ENCODE results near the gene ATG2A. TPM values are rescaled to one million over a fixed set of nuclear protein-coding genes. Genes with fewer than 3 reads are reported as not detected.

ATG2A gene
- total and polyA plus RNA-seq, 2 donors: 7.6 to 21.4 TPM

DNA sequence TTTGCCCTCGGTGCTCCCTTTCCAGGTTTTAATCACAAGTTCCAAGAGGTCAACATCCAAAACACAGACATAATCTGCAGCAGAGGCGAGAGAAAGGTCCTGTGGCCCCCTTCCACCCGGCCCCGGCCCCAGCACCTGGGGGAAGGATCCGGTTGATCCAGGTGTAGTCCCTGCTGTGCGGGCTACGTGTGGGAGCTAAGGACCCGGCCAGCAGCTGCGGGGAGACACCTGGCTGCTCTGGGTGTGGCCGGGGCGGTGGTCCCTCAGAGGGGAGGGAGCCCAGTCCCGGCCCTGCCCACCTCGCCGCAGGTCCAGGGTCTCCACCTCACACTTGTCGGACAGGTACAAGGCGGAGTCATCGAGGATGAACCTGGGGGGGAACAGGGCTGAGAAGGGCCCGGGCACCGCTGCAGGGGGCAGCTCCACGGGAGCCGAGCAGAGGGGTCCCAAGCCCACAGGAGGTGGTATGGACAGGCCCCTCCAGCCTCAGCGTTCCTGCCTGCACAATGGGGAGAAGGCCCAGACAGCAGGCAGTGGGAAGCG, 13.6 kb downstream of the ATG2A start:
- Histone ChIP-seq H3K27ac (ENCODE audit: low read depth) (no peak overlapping the region), H3K4me3 (ENCODE audit: low read depth, low read length) (no peak overlapping the region), H3K4me1 (ENCODE audit: insufficient read depth) (no peaks in the 10 kb centered on the region), H3K36me3 (ENCODE audit: insufficient read depth) (peaks cover 17% of the 10 kb centered on the region)
- DNase-seq (ENCODE audit: extremely low spot score): no peak
- 96% methylated on average over 23 of the region's 23 CpGs for WGBS

DNA sequence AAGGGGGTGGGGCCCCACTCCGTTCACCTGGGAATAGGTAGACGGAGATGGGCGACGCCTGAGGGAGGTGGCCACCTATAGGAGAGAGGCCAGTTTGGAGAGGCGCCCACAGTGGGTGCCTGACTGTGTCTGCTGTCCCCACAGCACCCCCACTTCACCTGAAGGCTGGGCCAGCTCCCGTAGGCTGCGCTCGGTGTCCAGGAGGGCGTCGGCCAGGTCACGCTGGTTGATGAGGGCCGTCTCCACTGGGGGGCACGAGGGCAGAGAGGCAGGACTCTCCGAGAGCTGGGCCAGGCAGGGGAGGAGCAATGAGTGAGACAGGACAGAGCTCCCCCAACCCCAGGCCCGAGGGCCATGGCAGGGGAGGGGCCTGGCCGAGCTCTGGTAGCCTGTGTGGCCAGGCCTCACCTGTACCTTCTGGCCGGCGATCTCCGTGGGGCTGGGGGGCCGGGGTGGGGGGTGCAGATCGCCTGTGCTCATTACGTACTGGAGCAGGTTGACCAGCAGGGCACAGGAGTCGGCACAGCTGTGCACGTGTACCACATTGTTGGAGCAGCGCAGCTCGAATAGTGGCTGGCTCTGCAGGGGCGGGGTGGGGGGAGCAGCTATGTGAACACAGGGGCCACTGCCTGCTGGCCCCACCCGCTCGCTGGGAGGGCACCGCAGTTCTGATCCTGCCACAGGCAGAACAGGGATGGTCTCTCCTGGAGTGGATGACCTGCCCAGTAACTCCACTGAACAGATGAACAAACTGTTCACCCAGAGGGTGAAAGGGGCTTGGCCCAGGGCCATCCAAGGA, 14.7 kb downstream of the ATG2A start:
- no peak overlapping the region for H3K27ac ChIP-seq (ENCODE audit: low read depth)
- DNase-seq (ENCODE audit: extremely low spot score): no peak
- H3K4me3 ChIP-seq (ENCODE audit: low read depth, low read length): no peak overlapping the region
- peaks cover 17% of the 10 kb centered on the region for H3K36me3 ChIP-seq (ENCODE audit: insufficient read depth)
- WGBS: 87% methylated on average over 30 of the region's 30 CpGs
- H3K4me1 ChIP-seq (ENCODE audit: insufficient read depth): no peaks in the 10 kb centered on the region

DNA sequence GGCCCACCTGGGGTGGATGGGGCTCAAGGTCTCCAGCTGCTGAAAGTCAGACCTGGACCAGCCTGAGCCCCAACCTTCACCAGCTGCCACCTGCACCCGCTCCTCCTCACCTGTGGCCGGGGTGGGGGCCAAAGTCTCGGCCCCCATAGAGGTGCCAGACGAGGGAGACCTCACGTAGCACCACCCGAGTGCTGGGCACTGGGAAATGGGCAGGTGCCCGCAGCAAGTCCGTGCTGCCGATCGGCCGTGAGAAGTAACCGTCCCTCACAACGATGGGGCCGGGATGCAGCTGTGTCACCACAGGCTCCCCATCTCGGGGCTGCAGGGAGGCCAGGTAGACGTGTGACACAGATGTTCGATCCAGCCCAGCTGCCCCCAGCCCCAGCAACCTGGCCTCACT, 16.2 kb downstream of the ATG2A start:
- no peak overlapping the region for H3K27ac ChIP-seq (ENCODE audit: low read depth)
- no peak for DNase-seq (ENCODE audit: extremely low spot score)
- H3K4me3 ChIP-seq (ENCODE audit: low read depth, low read length): no peak overlapping the region
- no peaks in the 10 kb centered on the region for H3K4me1 ChIP-seq (ENCODE audit: insufficient read depth)
- 96% methylated on average over 17 of the region's 17 CpGs for WGBS
- H3K36me3 ChIP-seq (ENCODE audit: insufficient read depth): peaks cover 11% of the 10 kb centered on the region

DNA sequence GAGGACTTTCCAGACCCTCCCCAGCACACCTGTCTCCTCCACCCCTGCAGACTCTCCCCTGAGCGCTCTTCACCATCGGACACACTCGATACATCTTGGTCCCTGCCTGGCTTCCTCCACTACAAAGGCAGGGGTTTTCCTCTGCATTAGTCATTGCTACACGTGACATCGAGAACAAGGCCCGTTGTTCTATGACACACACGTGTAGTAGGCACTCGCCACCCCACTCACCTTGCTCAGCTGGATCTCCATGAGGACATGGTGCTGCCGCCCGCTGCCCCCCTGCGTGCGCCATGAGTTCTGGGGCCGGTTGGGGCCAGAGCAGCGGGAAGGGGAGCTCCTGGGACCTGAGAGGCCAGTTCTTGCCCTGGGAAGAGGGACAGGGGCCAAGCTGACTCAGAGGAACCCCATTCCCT, 16.7 kb downstream of the ATG2A start:
- H3K36me3 ChIP-seq (ENCODE audit: insufficient read depth): peaks cover 11% of the 10 kb centered on the region
- H3K4me1 ChIP-seq (ENCODE audit: insufficient read depth): no peaks in the 10 kb centered on the region
- no peak overlapping the region for H3K4me3 ChIP-seq (ENCODE audit: low read depth, low read length)
- WGBS: 87% methylated on average over 14 of the region's 14 CpGs
- DNase-seq (ENCODE audit: extremely low spot score): no peak
- no peak overlapping the region for H3K27ac ChIP-seq (ENCODE audit: low read depth)

DNA sequence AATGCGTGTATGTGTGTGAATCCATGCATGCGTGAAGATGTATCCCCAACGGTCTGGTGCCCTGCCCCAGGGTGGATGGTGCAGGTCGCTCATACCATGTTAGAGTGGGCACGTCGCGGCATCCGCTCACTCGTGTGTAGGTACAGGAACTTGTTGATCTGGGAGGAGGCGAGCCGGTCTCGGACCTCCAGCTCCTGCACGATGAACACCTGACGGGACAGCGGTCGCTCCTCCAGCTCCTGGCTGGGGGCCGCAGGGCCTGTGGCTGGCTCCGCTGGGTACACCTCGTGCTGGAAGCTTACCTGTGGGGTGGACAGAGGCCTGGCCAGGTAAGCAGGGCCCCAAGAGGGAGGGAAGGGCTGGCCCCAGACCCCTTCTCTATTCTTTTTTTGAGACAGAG, 18.5 kb downstream of the ATG2A start:
- Histone ChIP-seq H3K4me3 (ENCODE audit: low read depth, low read length) (no peak overlapping the region), H3K4me1 (ENCODE audit: insufficient read depth) (no peaks in the 10 kb centered on the region), H3K27ac (ENCODE audit: low read depth) (no peak overlapping the region), H3K36me3 (ENCODE audit: insufficient read depth) (peaks cover 10% of the 10 kb centered on the region)
- WGBS: 95% methylated on average over 19 of the region's 19 CpGs
- no peak for DNase-seq (ENCODE audit: extremely low spot score)

DNA sequence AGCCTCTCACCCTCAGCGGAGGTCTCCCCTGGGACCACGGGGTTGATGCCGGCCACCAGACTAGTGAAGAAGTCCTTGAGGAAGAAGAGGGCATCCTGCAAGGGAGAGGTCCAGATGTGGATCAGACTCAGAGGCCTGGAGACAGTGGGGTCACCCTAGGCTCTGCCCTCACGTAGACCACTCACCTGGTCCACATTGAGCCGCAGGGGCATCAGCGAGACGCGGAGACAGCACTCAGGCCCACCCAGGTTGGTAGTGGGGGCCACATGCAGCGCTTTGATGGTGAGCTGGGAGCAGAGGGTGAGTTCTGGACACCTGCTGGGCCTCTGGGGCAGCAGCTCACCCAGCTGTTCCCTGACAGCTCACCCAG, 18.9 kb downstream of the ATG2A start:
- 93% methylated on average over 9 of the region's 9 CpGs for WGBS
- no peaks in the 10 kb centered on the region for H3K4me1 ChIP-seq (ENCODE audit: insufficient read depth)
- peaks cover 6% of the 10 kb centered on the region for H3K36me3 ChIP-seq (ENCODE audit: insufficient read depth)
- no peak overlapping the region for H3K27ac ChIP-seq (ENCODE audit: low read depth)
- no peak overlapping the region for H3K4me3 ChIP-seq (ENCODE audit: low read depth, low read length)
- no peak for DNase-seq (ENCODE audit: extremely low spot score)

DNA sequence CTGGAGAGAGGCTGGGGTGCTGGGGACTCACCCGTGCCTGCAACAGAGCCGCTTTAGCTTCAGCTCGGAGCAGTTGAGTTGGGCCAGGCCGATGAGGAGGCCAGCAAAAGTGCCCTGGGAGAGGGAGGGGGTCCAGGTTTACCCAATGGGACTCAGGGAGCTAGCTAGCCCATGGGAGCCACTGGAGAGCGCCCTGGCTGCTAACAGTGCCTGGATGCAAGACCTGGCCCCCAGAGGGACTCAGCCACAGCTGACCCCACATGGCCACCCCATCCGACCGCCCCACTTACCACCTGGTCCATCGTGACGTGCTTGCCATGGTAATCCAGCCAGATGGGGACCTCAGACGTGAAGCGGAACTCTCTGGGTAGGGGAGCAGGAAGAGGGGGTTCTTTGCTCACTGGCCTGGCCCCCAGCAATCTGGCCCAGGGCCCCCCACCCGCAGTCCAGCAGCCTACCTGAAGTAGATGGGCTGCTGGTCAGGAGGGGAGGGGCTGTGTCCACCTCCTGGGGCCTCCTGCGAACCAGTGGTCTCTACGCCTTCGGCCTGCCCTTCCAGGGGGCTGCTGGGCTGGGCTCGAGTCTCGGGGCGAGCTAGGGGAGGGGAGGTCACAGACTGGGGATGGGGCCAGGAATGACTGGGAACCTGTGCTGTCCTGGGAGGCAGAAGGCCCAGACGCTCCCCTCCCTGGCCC, 19.5 kb downstream of the ATG2A start:
- no peak for DNase-seq (ENCODE audit: extremely low spot score)
- 91% methylated on average over 19 of the region's 19 CpGs for WGBS

DNA sequence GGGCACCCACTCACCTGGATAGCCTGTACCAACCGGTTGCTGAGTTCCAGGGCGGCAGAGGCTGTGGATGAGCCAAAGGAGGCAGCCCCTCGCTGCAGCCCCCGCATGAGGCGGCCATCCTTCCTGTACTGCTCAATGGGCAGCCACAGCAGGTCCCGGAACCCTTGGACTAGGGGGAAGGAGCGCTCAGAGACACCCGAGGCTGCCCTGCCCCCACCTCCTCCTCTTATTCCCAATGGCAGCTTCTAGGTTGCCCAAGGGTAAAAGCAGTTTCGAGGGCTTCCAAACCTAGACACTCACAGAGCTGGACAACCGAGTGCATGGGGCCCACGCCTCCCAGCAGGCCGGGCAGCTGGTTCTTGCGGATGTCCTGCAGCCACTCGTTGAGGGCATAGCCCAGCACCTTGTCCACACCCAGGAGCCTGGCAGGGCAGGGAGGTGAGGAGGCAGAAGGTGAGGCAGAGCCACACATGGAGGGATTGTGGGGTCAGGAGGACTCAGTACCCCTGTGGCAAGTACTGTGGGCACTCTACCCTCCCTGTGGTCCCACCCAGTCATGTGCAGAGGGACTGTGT, 20.5 kb downstream of the ATG2A start:
- Histone ChIP-seq H3K27ac (ENCODE audit: low read depth) (no peak overlapping the region), H3K4me1 (ENCODE audit: insufficient read depth) (no peaks in the 10 kb centered on the region), H3K36me3 (ENCODE audit: insufficient read depth) (no peaks in the 10 kb centered on the region), H3K4me3 (ENCODE audit: low read depth, low read length) (no peak overlapping the region)
- 87% methylated on average over 14 of the region's 14 CpGs for WGBS
- no peak for DNase-seq (ENCODE audit: extremely low spot score)

More for the DNA sequence above, 19.5 kb downstream of the ATG2A start:
- no peaks in the 10 kb centered on the region for H3K4me1 ChIP-seq (ENCODE audit: insufficient read depth)
- H3K4me3 ChIP-seq (ENCODE audit: low read depth, low read length): no peak overlapping the region
- H3K27ac ChIP-seq (ENCODE audit: low read depth): no peak overlapping the region
- peaks cover 3% of the 10 kb centered on the region for H3K36me3 ChIP-seq (ENCODE audit: insufficient read depth)

DNA sequence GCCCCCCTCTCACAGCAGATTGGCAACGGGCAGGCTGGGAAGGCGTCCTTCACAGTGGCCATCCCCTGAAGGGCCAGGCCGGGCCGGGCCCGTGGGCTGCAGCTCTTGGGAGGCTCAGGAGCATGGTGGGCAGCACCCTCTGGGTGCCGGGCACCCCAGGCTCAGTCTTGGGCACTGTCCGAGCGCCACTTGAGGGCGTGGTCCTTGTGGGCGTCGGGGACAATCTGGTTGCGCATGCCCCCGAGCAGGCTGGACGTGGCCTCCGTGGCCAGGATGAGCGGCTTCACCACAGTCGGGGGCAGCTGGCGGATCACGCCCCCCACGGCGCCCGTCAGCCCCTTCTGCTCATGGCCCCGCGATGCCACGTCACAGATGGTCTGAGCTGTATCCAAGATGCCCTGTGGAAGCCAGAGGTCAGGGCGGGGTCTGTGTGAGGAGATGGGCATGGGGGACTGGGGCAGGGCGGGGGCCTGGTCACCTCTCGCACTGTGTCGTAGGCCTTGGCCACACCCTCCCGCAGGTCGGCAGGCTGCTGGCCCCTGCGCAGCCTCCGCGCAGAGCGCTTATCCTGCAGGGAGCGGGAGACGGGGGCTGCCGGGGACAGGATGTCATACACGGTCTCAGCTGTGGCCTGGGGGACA, 22.1 kb downstream of the ATG2A start:
- Histone ChIP-seq H3K27ac (ENCODE audit: low read depth) (no peak overlapping the region), H3K36me3 (ENCODE audit: insufficient read depth) (no peaks in the 10 kb centered on the region), H3K4me3 (ENCODE audit: low read depth, low read length) (no peak overlapping the region), H3K4me1 (ENCODE audit: insufficient read depth) (no peaks in the 10 kb centered on the region)
- 88% methylated on average over 39 of the region's 39 CpGs for WGBS
- no peak for DNase-seq (ENCODE audit: extremely low spot score)

DNA sequence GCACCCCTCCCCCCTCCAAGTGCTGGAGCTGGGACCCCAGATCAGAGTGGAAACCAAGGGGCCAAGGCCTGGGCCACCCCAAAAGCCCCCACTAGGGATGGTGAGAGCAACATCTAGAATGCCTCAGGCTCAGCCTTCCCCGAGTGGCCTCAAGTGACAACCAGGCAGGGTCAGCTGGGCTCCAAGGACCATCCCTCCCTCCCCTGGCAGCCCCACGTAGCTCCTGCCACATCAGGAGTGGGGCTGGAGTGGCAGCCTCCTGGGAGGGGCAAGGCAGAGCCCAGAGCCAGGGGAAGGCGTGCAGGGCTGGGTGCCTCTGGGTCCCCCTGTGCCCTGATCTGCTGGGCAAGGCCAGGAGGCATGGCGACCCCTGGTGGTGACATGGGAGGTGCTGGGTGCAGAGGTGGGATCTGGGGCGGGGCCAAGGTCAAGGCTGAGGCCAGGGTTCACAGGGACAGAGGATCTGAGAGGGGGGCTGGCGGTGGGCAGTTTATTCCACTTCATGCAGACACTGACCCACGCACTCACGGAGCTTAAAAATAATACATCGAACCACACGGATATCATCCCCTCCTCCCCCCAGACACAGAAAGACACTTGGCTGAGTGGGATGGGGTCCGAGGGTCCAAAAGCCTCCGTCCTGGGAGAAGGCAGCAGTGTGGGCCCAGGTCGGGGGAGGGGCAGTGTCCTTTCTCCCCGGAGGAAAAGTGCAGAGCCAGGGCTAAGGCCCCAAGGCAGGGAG, 22.8 kb downstream of the ATG2A start:
- Histone ChIP-seq H3K4me3 (ENCODE audit: low read depth, low read length) (no peak overlapping the region), H3K27ac (ENCODE audit: low read depth) (no peak overlapping the region), H3K36me3 (ENCODE audit: insufficient read depth) (no peaks in the 10 kb centered on the region), H3K4me1 (ENCODE audit: insufficient read depth) (no peaks in the 10 kb centered on the region)
- DNase-seq (ENCODE audit: extremely low spot score): no peak
- 36% methylated on average over 14 of the region's 14 CpGs for WGBS

DNA sequence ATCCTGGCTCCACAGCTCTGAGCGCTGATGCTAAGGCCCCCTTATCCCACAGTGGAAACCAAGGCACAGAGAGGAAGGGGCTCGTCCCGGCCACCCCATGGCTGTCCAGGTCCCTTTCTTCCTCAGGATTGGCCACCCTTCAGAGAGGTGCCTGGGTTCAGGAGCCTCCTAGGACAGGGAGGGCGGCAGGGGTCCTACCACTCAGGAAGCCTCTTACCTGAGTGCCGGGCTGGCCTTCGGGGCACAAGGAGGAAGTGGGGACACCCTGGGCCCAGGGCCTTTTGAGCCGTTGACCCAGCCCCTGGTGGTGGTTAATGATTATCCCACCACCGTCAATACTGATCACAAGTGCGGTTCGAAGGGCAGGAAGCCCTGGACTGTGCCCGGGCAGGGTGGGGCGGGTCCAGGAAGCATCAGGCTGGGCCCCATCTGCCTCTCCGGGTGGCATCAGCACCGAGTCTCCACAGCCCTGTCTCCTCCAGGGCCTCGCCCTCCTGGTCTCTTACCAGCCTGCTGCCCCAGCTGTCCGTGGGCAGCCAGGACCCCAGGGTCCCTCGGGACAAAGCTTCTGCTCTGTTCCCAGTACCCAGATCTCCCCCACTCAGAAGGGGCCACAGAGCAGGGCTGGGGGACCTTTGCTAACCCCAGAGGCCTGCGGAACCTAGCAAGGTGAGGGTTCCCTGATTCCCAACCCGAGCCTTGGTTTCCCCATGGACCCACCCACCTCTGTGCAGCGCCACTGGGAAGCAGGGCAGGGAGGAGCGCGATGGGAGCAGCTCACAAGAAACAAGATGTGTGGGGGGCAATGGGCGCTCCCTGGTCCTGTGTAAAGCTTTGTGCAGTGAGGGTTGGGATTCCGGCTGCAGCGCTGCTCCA, 23.6 kb downstream of the ATG2A start:
- no peak overlapping the region for H3K4me3 ChIP-seq (ENCODE audit: low read depth, low read length)
- DNase-seq (ENCODE audit: extremely low spot score): no peak
- no peaks in the 10 kb centered on the region for H3K36me3 ChIP-seq (ENCODE audit: insufficient read depth)
- H3K27ac ChIP-seq (ENCODE audit: low read depth): no peak overlapping the region
- 79% methylated on average over 25 of the region's 25 CpGs for WGBS
- H3K4me1 ChIP-seq (ENCODE audit: insufficient read depth): no peaks in the 10 kb centered on the region

DNA sequence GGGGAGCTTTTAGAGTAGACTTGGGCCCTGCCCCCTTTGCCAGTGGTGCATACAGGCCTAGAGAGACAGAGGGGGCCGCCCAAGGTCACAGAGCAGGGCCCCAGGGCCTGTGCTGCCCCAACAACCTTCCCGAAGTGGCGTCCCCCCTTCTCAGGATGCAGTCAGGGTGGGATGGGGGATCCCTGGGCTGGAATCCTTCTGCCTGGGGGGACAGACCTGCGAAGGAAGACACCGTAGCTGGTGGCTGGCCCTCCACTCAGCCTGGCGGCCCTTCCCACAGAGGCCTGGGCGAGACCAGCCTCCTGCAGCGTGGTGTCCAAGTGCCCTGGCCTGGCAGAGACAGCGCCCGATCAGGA, 24.2 kb downstream of the ATG2A start:
- H3K4me3 ChIP-seq (ENCODE audit: low read depth, low read length): no peak overlapping the region
- WGBS: 88% methylated on average over 10 of the region's 10 CpGs

More for the DNA sequence above, 24.2 kb downstream of the ATG2A start:
- no peak overlapping the region for H3K27ac ChIP-seq (ENCODE audit: low read depth)
- H3K4me1 ChIP-seq (ENCODE audit: insufficient read depth): no peaks in the 10 kb centered on the region
- no peaks in the 10 kb centered on the region for H3K36me3 ChIP-seq (ENCODE audit: insufficient read depth)
- no peak for DNase-seq (ENCODE audit: extremely low spot score)

Measured in urinary bladder (tissue), 4 donors.